Muscle layer of duodenum (tissue), 2 donors: ENCODE measurements around the gene UBE2D4.
A peak's percentile ranks its signal among the peaks of the same experiment; 100 is the strongest.

Experiments used
- H3K27ac ChIP-seq: one replicate; pipeline ENCODE4 v1.7.0; 2013; ENCODE audit warnings: mild to moderate bottlenecking, low read length
- H3K27me3 ChIP-seq: one replicate; pipeline ENCODE4 v1.7.0; 2013; ENCODE audit warnings: low read depth, mild to moderate bottlenecking, control low read depth, low read length
- H3K36me3 ChIP-seq, 2 donors: one replicate each; pipeline ENCODE4 v1.7.0; 2013; ENCODE audit warnings: low read length in 2 of 2, control low read depth in 1 of 2, mild to moderate bottlenecking in 1 of 2; ENCODE audit not compliant: insufficient read depth in 2 of 2, control insufficient read depth in 1 of 2
- H3K4me1 ChIP-seq, 2 donors: one replicate each; pipeline ENCODE4 v1.7.0; 2013; ENCODE audit warnings: low read length in 2 of 2, mild to moderate bottlenecking in 2 of 2, control low read depth in 1 of 2, moderate library complexity in 1 of 2; ENCODE audit not compliant: insufficient read depth in 2 of 2, control insufficient read depth in 1 of 2
- H3K4me3 ChIP-seq, 2 donors: one replicate each; pipeline ENCODE4 v1.7.0; 2013; ENCODE audit warnings: low read length in 2 of 2, low read depth in 1 of 2, mild to moderate bottlenecking in 1 of 2
- H3K9me3 ChIP-seq, 2 donors: one replicate each; pipeline ENCODE4 v1.7.0; 2013; ENCODE audit warnings: low read length in 2 of 2, control low read depth in 1 of 2, mild to moderate bottlenecking in 1 of 2; ENCODE audit not compliant: control insufficient read depth in 1 of 2
- donor health status: healthy.

The UBE2D4 gene

DNA sequence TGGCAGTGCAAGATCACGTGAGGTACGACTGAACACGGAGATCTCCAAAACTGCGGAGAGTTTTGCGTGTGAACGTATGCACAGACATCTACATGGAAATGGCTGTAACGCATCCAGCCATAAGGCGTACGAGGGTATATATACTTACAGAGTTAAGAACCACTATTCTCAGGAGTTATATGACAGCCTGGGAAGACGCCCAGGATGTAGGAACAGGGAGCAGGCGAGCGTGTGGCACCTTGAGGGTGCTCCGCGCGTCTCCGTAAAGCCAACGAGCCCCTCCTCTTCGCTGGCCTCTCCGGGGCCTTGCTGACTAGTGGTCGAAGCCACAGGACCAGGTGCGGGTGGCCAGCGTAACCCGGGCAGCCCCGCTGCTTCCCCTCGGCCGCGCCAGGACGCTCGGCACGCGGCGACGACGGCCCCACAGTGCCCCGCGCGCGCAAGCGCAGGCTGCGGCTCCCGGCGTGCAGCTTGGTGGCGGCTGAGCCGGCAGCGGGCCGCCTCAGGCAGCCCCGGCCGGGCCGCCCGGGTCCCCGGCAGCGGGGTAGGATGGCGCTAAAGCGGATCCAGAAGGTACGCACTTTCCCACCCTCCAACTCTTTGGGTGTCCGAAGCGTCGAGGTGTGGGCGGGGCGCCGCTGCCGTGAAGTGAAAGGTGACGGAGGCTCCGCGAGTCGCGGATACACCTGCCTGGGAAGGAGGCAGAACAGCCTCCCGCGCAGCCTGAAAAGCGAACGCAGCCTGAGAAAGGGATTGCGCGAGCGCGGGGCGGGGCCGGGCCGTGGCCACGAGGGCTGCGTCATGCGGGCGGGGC, at the start of gene UBE2D4:
Gene UBE2D4 (plus strand): TSS at position 453 of the 814 bp plus-strand sequence. CDS start 97 bp downstream, at position 550.
- no peaks in the 10 kb centered on the region for H3K36me3 ChIP-seq
- H3K4me1 ChIP-seq = peaks cover 0 to 11% of the 10 kb centered on the region in 2 donors
- H3K27ac ChIP-seq = peak within 1 kb of the TSS; percentile 92
- H3K27me3 ChIP-seq = no peaks in the 10 kb centered on the region
- peak within 1 kb of the TSS; percentile 80 to 83 for H3K4me3 ChIP-seq
- no peaks in the 10 kb centered on the region for H3K9me3 ChIP-seq

DNA sequence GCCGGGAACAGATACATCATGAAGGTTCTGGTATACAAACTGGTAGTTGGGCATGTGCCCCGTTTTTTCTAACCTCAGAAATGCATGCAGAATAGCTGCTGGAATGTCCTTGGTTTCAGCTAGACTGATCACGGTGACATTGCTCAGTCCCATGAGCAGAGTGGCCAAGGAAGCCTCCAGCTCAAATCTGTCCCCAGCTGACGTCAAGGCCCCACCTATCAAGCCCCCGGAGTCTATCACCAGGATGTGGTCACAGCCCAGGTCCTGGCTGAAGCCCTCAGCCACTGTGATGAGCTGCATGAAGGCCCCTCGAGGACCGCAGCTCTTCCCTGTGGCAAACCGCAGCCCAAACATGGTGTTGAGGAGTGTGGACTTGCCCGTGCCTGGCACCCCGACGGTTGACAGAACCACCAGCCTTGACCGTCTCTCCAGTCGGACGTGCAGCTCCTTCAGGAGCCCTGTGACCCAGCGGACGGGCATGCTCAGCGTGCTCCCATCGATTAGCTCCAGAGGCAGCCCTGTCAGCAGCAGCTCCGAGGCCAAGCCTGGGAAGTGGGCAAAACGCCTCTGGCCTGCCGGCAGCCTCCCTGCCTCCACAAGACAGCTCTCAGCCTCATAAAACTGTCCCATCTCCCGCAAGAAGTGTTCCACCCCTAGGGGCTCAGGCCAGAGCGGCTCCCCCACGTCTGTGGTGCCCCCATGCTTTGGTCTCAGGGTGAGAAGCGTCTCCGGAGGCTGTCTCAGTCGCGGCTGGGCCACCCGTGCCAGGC, 49.1 kb upstream of the UBE2D4 start:
- H3K9me3 ChIP-seq = no peaks in the 10 kb centered on the region
- no peak overlapping the region for H3K27ac ChIP-seq
- H3K4me3 ChIP-seq = no peak overlapping the region
- H3K36me3 ChIP-seq = peaks cover 58 to 70% of the 10 kb centered on the region in 2 donors
- H3K27me3 ChIP-seq = no peaks in the 10 kb centered on the region
- peaks cover 0 to 7% of the 10 kb centered on the region in 2 donors for H3K4me1 ChIP-seq

GRCh38 chr7:43877968-43878864, 48.0 kb upstream of the UBE2D4 start:
- peaks cover 61 to 71% of the 10 kb centered on the region in 2 donors for H3K36me3 ChIP-seq
- H3K4me3 ChIP-seq = no peak overlapping the region
- H3K27me3 ChIP-seq = no peaks in the 10 kb centered on the region
- no peaks in the 10 kb centered on the region for H3K9me3 ChIP-seq
- no peak overlapping the region for H3K27ac ChIP-seq
- peaks cover 0 to 4% of the 10 kb centered on the region in 2 donors for H3K4me1 ChIP-seq

- H3K36me3 ChIP-seq = peaks cover 65 to 73% of the 10 kb centered on the region in 2 donors
- no peaks in the 10 kb centered on the region for H3K9me3 ChIP-seq
- H3K4me3 ChIP-seq = no peak overlapping the region
- H3K4me1 ChIP-seq = peaks cover 0 to 4% of the 10 kb centered on the region in 2 donors
- H3K27me3 ChIP-seq = no peaks in the 10 kb centered on the region
- peak overlapping the region; percentile 31 for H3K27ac ChIP-seq
Measured at GRCh38 chr7:43878867-43879266, 47.4 kb upstream of the UBE2D4 start.

GRCh38 chr7:43879477-43879876, 46.8 kb upstream of the UBE2D4 start:
- Histone ChIP-seq H3K27ac (no peak overlapping the region), H3K36me3 (peaks cover 68 to 77% of the 10 kb centered on the region in 2 donors), H3K4me3 (no peak overlapping the region), H3K27me3 (no peaks in the 10 kb centered on the region), H3K9me3 (no peaks in the 10 kb centered on the region), H3K4me1 (peaks cover 0 to 4% of the 10 kb centered on the region in 2 donors)

GRCh38 chr7:43880596-43880995, 45.6 kb upstream of the UBE2D4 start:
- Histone ChIP-seq H3K4me3 (no peak overlapping the region), H3K36me3 (peaks cover 68 to 72% of the 10 kb centered on the region in 2 donors), H3K4me1 (peaks cover 0 to 4% of the 10 kb centered on the region in 2 donors), H3K27ac (no peak overlapping the region), H3K27me3 (no peaks in the 10 kb centered on the region), H3K9me3 (no peaks in the 10 kb centered on the region)

GRCh38 chr7:43884209-43884608, 42.0 kb upstream of the UBE2D4 start:
- Histone ChIP-seq H3K4me3 (no peak overlapping the region), H3K36me3 (peaks cover 43 to 45% of the 10 kb centered on the region in 2 donors), H3K4me1 (peaks cover 0 to 6% of the 10 kb centered on the region in 2 donors), H3K27ac (no peak overlapping the region), H3K9me3 (no peaks in the 10 kb centered on the region), H3K27me3 (no peaks in the 10 kb centered on the region)

- Histone ChIP-seq H3K36me3 (peaks cover 39 to 44% of the 10 kb centered on the region in 2 donors), H3K4me3 (no peak overlapping the region), H3K27ac (no peak overlapping the region), H3K27me3 (no peaks in the 10 kb centered on the region), H3K4me1 (peaks cover 0 to 10% of the 10 kb centered on the region in 2 donors), H3K9me3 (no peaks in the 10 kb centered on the region)
Measured at GRCh38 chr7:43884617-43885016, 41.6 kb upstream of the UBE2D4 start.

- Histone ChIP-seq H3K9me3 (no peaks in the 10 kb centered on the region), H3K4me3 (no peak overlapping the region), H3K36me3 (peaks cover 9 to 12% of the 10 kb centered on the region in 2 donors), H3K27ac (no peak overlapping the region), H3K4me1 (peaks cover 0 to 14% of the 10 kb centered on the region in 2 donors), H3K27me3 (no peaks in the 10 kb centered on the region)
Measured at GRCh38 chr7:43888993-43889945, 37.0 kb upstream of the UBE2D4 start.

- H3K27me3 ChIP-seq = no peaks in the 10 kb centered on the region
- H3K36me3 ChIP-seq = peaks cover 7 to 10% of the 10 kb centered on the region in 2 donors
- H3K4me3 ChIP-seq = no peak overlapping the region
- H3K9me3 ChIP-seq = no peaks in the 10 kb centered on the region
- peaks cover 0 to 14% of the 10 kb centered on the region in 2 donors for H3K4me1 ChIP-seq
- no peak overlapping the region for H3K27ac ChIP-seq
Measured at GRCh38 chr7:43890468-43890867, 35.8 kb upstream of the UBE2D4 start.
